ENCODE data around the gene CHST15. TPM values are rescaled to one million over a fixed set of nuclear protein-coding genes. Genes with fewer than 3 reads are reported as not detected.

Gene CHST15
- total and polyA plus RNA-seq, 2 of the 13 experiments (the other 11 are each of a cell fraction or from before 2014, with no cell fraction given) = 1.4 to 94.7 TPM

- no peak for TF ChIP-seq ZBTB44 (CRISPR knock-in tag; IDR thresholded peaks at IDR 0.05)
- TF ChIP-seq AGO1 (IDR thresholded peaks at IDR 0.05; ENCODE audit: low read depth, low read length, poor library complexity, severe bottlenecking) = no peak
- TF ChIP-seq ZNF441 (CRISPR knock-in tag; IDR thresholded peaks at IDR 0.05; ENCODE audit: borderline replicate concordance) = no peak
- no peak for TF ChIP-seq ZNF773 (CRISPR knock-in tag; IDR thresholded peaks at IDR 0.05; ENCODE audit: borderline replicate concordance)
- no peak for TF ChIP-seq ZNF496 (CRISPR knock-in tag; IDR thresholded peaks at IDR 0.05; ENCODE audit: insufficient replicate concordance)
- TF ChIP-seq ZNF567 (CRISPR knock-in tag; IDR thresholded peaks at IDR 0.05; ENCODE audit: borderline replicate concordance) = no peak
Measured at GRCh38 chr10:124114696-124115095, 21.3 kb upstream of the CHST15 start (continued).

DNA sequence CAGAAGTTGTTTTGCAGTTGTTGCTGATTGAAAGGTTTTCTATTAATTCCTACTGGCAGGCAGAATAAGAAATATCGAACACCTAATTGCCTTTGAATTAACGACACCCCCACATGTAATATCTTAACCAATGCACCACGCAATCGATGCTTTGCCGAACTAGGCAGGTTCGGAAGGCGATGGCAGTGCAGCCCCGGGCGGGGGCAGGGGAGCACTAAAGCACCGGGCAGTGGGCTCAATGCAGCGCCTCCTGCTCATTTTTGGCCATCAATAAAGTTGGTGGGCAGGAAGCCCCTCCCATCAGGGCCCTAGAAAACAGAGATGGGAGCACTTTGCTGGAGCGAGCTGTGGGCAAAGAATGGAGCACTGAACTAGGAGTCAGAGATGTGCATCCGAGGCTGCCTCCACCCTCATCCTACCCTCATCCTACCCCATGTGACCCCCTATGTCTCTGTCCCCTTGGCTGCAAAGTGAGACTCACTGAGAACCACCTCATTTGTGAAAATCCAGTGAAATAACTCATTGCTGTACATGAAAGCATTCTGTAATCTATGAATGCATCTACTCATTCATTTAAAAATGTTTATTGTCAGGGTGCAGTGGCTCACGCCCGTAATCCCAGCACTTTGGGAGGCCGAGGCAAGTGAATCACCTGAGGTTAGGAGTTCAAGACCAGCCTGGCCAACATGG, 19.6 kb upstream of the CHST15 start:
- ChIA-PET POLR2A (no interaction called here), CTCF (ENCODE audit: low intra/inter-chr PET ratio, low total read pairs) (no interaction called here)
- no peak overlapping the region for H3K4me2 ChIP-seq (ENCODE audit: low read depth, low read length)
- DNase-seq (ENCODE audit: low spot score) (no peak), FAIRE-seq (no peak), ATAC-seq (no peak)
- no peaks in the 10 kb centered on the region for H4K20me1 ChIP-seq (ENCODE audit: insufficient read depth, low read length)
- 48% methylated on average over 16 of the region's 16 CpGs for WGBS (ENCODE audit: low lambda C conversion rate)
- no peak overlapping the region for H3K9ac ChIP-seq (ENCODE audit: insufficient read depth, low read depth, low read length)
- H3K27me3 ChIP-seq (ENCODE audit: control insufficient read depth in 1 of 2, insufficient read depth in 2 of 2, low read length in 2 of 2) = peaks cover 15 to 70% of the 10 kb centered on the region in 2 experiments; a peak in 4 of 5 replicates
- H3K9me3 ChIP-seq (ENCODE audit: low read length) = no peaks in the 10 kb centered on the region
- H3K36me3 ChIP-seq (replicated peaks in 1 of 2; ENCODE audit: control insufficient read depth in 1 of 2, insufficient read depth in 2 of 2, low read length in 2 of 2) = no peaks in the 10 kb centered on the region
- H3K4me1 ChIP-seq (ENCODE audit: insufficient read depth, low read length) = no peaks in the 10 kb centered on the region
- H3K27ac ChIP-seq (ENCODE audit: extremely low read length, insufficient read depth, low read length) = no peak overlapping the region
- no TSS peak for BruUV-seq (replicated peaks)
- H3K4me3 ChIP-seq (replicated peaks in 1 of 3; ENCODE audit: insufficient read depth in 1 of 3, low read depth in 2 of 3, low read length in 3 of 3) = no peak overlapping the region
- no peak overlapping the region for H2AFZ ChIP-seq (ENCODE audit: low read length)
- no peaks in the 10 kb centered on the region for H3K79me2 ChIP-seq (ENCODE audit: insufficient read depth, low read length)
- in situ Hi-C loops (cut with HindIII; ENCODE audit: extremely low pct_ligation_motif_present, low pct_unique_long_range_greater_than_20kb) = no loop called here
- intact Hi-C loops (cut with micrococcal nuclease; ENCODE audit: unreplicated experiment) = no loop called here
- TF ChIP-seq PHF20 (CRISPR knock-in tag; IDR thresholded peaks at IDR 0.05) (no peak), TBX2 (CRISPR knock-in tag; IDR thresholded peaks at IDR 0.05; ENCODE audit: borderline replicate concordance) (no peak), PRMT3 (CRISPR knock-in tag; IDR thresholded peaks at IDR 0.05; ENCODE audit: borderline replicate concordance, low read depth) (no peak), CEBPZ (IDR thresholded peaks at IDR 0.05; ENCODE audit: low read length) (no peak), HOXA9 (CRISPR knock-in tag; IDR thresholded peaks at IDR 0.05; ENCODE audit: borderline replicate concordance) (no peak), PREB (CRISPR knock-in tag; IDR thresholded peaks at IDR 0.05) (no peak), CENPX (CRISPR knock-in tag; IDR thresholded peaks at IDR 0.05) (no peak), NFE2L2 (IDR thresholded peaks at IDR 0.05; ENCODE audit: low read length) (no peak)
- TF ChIP-seq, protein P1, sequence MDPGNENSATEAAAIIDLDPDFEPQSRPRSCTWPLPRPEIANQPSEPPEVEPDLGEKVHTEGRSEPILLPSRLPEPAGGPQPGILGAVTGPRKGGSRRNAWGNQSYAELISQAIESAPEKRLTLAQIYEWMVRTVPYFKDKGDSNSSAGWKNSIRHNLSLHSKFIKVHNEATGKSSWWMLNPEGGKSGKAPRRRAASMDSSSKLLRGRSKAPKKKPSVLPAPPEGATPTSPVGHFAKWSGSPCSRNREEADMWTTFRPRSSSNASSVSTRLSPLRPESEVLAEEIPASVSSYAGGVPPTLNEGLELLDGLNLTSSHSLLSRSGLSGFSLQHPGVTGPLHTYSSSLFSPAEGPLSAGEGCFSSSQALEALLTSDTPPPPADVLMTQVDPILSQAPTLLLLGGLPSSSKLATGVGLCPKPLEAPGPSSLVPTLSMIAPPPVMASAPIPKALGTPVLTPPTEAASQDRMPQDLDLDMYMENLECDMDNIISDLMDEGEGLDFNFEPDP (CRISPR knock-in tag; conservative IDR thresholded peaks at IDR 0.05) = no peak

Data from HepG2 (cell line).